Lower leg skin (tissue), 4 donors: ENCODE measurements around the gene PRKCZ. TPM values are rescaled to one million over a fixed set of nuclear protein-coding genes. Genes with fewer than 3 reads are reported as not detected.

Experiments
- DNase-seq, 2 donors: peaks; one replicate each; pipeline ENCODE4 v3.0.0-alpha.2; 2019; ENCODE audit warnings: low spot score in 2 of 2
- H3K4me3 ChIP-seq: fragments of 200-600 bp; sonication (generic); 2 replicates; pipeline ENCODE4 v1.5.1; 2017; ENCODE audit warnings: mild to moderate bottlenecking, low read depth; ENCODE audit not compliant: poor library complexity, severe bottlenecking
- CTCF ChIP-seq, 3 donors: fragments of 450-650 bp; IDR thresholded peaks; one replicate each; pipeline ENCODE4 v1.5.1; 2016; ENCODE audit warnings: antibody characterized with exemption in 3 of 3, mild to moderate bottlenecking in 3 of 3, moderate library complexity in 2 of 3
- POLR2A ChIP-seq, 2 donors: fragments of 450-650 bp; IDR thresholded peaks; one replicate each; pipeline ENCODE4 v1.6.1; 2016 to 2017; ENCODE audit warnings: antibody characterized with exemption in 2 of 2, mild to moderate bottlenecking in 1 of 2, moderate library complexity in 1 of 2
- WGBS, 2 donors: methylation state at CpG; one replicate each; pipeline ENCODE4 v1.1.5; 2018; 5-methylcytosine and 5-hydroxymethylcytosine counted together
- intact Hi-C: fragments of 100-400 bp; cut with DNase I; formaldehyde crosslinking; loops from one replicate; pipeline ENCODE4 v1.15.0; 2023; ENCODE audit warnings: low total_unique reads
- total RNA-seq, 4 donors: library from RNA; depleted of rRNA; stranded (reverse); fragments of >200 nt; gene quantifications; one replicate each; pipeline ENCODE4 v1.1.0, GENCODE V29; 2016

Gene PRKCZ
- total RNA-seq, 4 donors from 2014 or later: 25.9 to 32.2 (median 26.8) TPM

DNA sequence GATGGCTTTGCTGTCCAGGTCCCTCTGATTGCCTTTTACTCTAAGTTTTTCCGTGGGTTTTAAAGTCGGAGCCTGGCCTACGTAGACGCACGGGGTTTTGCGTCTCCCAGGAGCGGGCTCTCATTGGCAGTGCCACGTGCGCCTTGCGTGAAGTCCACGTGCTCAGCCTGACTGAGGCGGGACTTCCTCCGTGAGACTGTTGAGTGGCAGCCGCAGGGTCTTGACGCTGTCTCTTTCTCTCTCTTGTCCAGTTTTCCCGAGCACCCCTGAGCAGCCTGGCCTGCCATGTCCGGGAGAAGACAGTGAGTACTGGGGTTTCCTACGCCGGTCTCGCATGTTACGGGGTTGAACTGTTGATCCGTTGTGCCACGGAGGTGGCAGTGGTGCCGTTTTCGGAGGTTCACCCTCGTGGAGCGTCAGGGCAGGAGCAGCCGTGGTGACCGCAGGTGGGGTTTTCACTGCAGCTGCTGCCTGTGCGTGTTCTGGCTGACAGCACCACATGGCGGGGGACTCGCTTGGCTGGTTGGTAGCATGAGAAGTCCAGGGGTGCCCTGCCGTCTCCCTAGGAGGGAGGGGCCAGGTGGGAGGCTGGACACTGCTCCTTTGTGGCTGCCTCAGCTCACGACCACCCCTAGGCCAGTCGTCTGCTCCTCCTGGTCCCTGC is 9.2 kb downstream of the PRKCZ start:
- no peak for DNase-seq
- intact Hi-C loops: no loop called here
- no peak for TF ChIP-seq CTCF (IDR thresholded peaks at IDR 0.05)
- no peak for TF ChIP-seq POLR2A (IDR thresholded peaks at IDR 0.05)
- WGBS, 2 donors: 90% methylated on average over 33 to 35 of the region's 35 CpGs
- H3K4me3 ChIP-seq: no peak overlapping the region

- TF ChIP-seq CTCF (IDR thresholded peaks at IDR 0.05) (no peak), POLR2A (IDR thresholded peaks at IDR 0.05) (no peak)
- intact Hi-C loops: no loop called here
- no peak overlapping the region for H3K4me3 ChIP-seq
- DNase-seq: no peak
- WGBS, 2 donors: 79 to 86% methylated on average over 15 of the region's 15 CpGs
Measured at GRCh38 chr1:2060072-2060471, 9.9 kb downstream of the PRKCZ start.

- no peak for DNase-seq
- no peak for TF ChIP-seq CTCF (IDR thresholded peaks at IDR 0.05)
- TF ChIP-seq POLR2A (IDR thresholded peaks at IDR 0.05): no peak
- H3K4me3 ChIP-seq: no peak overlapping the region
- intact Hi-C loops: no loop called here
- 88% methylated on average over 23 of the region's 23 CpGs for WGBS, 2 donors
Measured at GRCh38 chr1:2060535-2060934, 10.3 kb downstream of the PRKCZ start.

DNA sequence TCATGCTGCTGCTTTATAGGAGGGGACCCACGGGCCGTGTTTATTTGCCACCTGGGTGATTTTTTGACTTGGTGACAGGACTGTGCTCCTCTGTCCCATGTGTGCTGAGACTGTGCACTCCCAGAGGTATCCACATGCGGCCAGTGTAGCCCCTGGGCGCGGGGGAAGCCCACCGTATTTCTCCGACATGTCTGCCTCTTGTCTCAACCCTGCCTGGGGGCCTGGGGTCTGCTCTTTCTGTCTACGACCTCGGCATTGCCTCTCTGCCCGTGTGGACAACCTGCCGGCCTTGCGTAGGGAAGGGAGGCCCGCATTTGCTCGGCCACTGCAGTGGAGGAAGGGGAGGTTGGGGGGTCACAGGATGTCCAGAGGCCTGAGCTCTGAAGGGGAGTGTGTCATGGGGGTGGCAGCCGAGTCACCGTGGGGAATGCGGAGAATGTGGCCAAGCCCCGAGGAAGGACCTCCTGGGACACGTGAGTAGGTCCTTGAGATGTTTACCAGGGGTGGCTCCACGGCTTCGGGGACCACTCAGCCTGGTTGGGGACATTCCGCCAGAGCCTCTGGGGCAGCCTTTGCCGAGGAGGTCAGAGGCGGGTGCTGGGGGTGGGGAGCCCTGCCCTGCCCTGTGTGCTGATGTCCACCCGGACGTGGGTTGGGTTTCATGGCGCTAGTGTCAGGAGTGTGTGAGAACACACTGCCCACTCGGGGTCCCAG is 11.0 kb downstream of the PRKCZ start:
- DNase-seq: no peak
- 83 to 88% methylated on average over 26 to 28 of the region's 28 CpGs for WGBS, 2 donors
- no peak overlapping the region for H3K4me3 ChIP-seq
- intact Hi-C loops: no loop called here
- TF ChIP-seq CTCF (IDR thresholded peaks at IDR 0.05) (no peak), POLR2A (IDR thresholded peaks at IDR 0.05) (no peak)

GRCh38 chr1:2065699-2066098 is 15.5 kb downstream of the PRKCZ start:
- TF ChIP-seq CTCF (IDR thresholded peaks at IDR 0.05): no peak
- TF ChIP-seq POLR2A (IDR thresholded peaks at IDR 0.05): no peak
- WGBS, 2 donors: 93 to 94% methylated on average over 4 of the region's 4 CpGs
- intact Hi-C loops: no loop called here
- DNase-seq: no peak
- no peak overlapping the region for H3K4me3 ChIP-seq
